ENCODE measurements around the gene RBP4.
A peak's percentile ranks its signal among the peaks of the same experiment; 100 is the strongest.

RBP4 gene

DNA sequence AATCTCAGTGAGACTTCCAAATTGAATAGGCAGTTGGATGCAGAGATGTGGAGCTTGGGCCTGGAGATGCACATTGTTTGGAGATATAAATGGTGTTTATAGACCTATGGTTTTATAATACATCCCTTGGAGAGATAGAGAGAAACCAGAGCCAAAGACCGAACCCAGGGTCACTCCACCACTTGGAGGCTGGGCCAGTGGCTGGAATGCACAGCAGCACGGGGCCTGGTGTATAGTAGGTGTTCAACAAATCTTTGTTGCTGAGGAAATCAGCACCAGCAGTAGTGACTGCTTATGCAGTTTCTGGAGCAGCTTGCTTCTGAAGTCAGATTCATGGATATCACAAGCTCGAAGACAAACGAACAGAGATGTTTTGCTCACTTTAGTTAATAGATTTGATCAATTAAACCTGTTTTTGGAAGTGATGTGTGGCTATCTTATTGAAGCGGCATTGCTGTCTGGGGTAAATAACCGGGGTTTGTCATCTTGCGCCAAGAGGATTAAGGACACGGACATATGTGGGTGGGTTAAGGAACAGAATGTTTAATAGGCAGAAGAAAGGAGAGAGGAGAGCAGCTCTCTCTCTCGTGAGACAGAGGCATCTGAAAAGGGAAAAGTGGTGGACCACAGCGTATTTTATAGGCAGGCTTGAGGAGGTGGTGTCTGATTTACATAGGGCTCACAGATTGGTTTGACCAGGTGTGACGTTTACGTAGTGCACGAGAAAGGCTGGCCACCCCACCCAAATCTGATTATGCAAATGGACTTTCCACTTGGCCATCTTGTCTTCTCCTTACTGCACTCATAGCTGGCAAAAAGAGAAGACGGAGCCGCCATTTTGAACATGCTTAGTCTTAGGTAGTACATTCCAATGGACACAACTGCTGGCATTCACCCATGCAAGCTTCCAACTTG is 11.1 kb downstream of the RBP4 start:
- no peak for DNase-seq (ENCODE audit: low read depth, low spot score)
- no peak overlapping the region for H3K4me3 ChIP-seq (ENCODE audit: insufficient read length, low read depth)
- no peaks in the 10 kb centered on the region for H3K4me1 ChIP-seq (ENCODE audit: insufficient read depth, insufficient read length)
- H3K9me3 ChIP-seq (ENCODE audit: insufficient read depth, low read length): no peaks in the 10 kb centered on the region
- no peaks in the 10 kb centered on the region for H3K36me3 ChIP-seq (ENCODE audit: insufficient read depth, insufficient read length, low read length)
- H3K27me3 ChIP-seq (ENCODE audit: insufficient read depth, insufficient read length): no peaks in the 10 kb centered on the region
- H3K9ac ChIP-seq (ENCODE audit: insufficient read length, low read depth): no peak overlapping the region
- no peak for TF ChIP-seq ZNF274 (IDR thresholded peaks at IDR 0.05; ENCODE audit: low read depth, low read length)
- TF ChIP-seq SUZ12 (IDR thresholded peaks at IDR 0.05; ENCODE audit: extremely low read depth, insufficient read depth, insufficient read length): no peak

DNA sequence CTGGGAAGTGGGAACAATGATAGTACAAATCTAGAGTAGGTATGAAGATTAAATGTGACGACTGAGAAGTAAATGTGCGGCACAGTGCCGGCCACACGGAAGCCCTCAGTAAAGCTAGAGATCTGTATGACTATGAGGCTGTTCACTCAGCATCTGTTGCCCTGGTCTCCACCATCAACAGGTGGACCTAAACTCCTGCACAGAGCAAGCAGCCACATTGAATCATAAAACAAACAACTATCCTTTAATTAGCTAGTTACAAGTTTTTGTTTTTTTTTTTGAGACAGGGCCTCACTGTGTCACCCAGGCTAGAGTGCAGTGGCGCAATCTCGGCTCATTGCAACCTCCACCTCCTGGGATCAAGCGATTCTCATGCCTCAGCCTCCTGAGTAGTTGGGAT is 16.6 kb downstream of the RBP4 start:
- Histone ChIP-seq H3K36me3 (ENCODE audit: insufficient read depth, insufficient read length, low read length) (no peaks in the 10 kb centered on the region), H3K9me3 (ENCODE audit: insufficient read depth, low read length) (no peaks in the 10 kb centered on the region), H3K4me1 (ENCODE audit: insufficient read depth, insufficient read length) (no peaks in the 10 kb centered on the region), H3K27me3 (ENCODE audit: insufficient read depth, insufficient read length) (no peaks in the 10 kb centered on the region), H3K4me3 (ENCODE audit: insufficient read length, low read depth) (no peak overlapping the region), H3K9ac (ENCODE audit: insufficient read length, low read depth) (no peak overlapping the region)
- DNase-seq (ENCODE audit: low read depth, low spot score): no peak
- no peak for TF ChIP-seq ZNF274 (IDR thresholded peaks at IDR 0.05; ENCODE audit: low read depth, low read length)
- TF ChIP-seq SUZ12 (IDR thresholded peaks at IDR 0.05; ENCODE audit: extremely low read depth, insufficient read depth, insufficient read length): no peak
- no peak for TF ChIP-seq YY1 (IDR thresholded peaks at IDR 0.05; ENCODE audit: insufficient read depth, insufficient read length)

DNA sequence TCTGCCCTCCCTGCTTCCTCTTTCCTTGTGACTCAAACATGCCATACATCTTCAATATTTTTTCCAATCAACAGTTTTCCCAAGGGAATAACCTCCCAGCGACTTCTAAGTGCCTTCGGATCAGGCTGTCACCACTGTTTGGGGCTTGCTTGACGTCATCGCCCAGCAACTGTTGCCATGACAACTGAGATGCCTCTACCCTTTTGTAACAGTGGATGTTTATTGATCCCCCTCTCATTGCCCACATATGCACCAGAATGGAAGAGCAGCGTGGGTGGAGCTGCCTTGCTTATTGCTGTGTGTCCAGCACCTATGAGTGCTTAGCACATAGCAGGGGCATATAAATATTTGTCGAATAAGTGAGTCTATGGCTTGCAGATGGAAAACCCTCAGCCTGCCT is 20.2 kb downstream of the RBP4 start:
- peak; percentile 55 for DNase-seq (ENCODE audit: low read depth, low spot score)
- TF ChIP-seq ZNF274 (IDR thresholded peaks at IDR 0.05; ENCODE audit: low read depth, low read length): no peak
- no peak for TF ChIP-seq SUZ12 (IDR thresholded peaks at IDR 0.05; ENCODE audit: extremely low read depth, insufficient read depth, insufficient read length)
- TF ChIP-seq YY1 (IDR thresholded peaks at IDR 0.05; ENCODE audit: insufficient read depth, insufficient read length): no peak

DNA sequence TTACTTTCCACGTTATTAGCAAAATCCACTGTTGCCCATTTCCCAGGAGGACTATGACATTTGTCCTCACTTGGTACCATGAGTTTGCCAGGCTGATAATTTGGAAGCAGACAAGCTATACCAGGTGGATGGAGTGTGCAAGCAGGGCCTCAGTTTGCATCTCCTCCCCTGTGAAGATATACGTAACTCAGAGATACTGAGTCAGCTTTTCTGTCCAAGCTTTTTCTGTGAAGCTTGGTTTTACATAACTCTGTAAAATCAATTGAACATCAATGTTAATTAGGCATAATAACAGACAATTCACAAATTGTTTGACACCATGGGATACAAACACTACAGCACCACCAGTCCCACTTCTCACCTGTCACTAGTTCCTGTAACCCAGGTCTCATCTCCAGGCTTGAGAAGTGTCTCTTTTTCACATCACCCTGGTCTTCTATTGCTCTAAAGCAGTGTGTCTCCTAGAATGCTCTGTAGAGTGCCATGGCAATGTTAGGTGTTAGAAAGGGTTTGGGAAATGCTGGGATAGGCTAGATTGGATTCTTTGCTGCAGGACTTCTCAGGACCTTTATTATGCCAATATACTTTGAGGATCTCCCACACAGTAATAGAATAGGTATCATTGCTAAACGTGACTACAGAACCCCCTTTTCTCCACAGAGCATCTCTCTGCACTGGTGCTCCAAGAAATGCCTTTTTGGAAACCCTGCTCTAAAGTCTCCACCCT is 20.9 kb downstream of the RBP4 start:
- no peak overlapping the region for H3K4me3 ChIP-seq (ENCODE audit: insufficient read length, low read depth)
- no peak for DNase-seq (ENCODE audit: low read depth, low spot score)
- no peaks in the 10 kb centered on the region for H3K4me1 ChIP-seq (ENCODE audit: insufficient read depth, insufficient read length)
- no peaks in the 10 kb centered on the region for H3K36me3 ChIP-seq (ENCODE audit: insufficient read depth, insufficient read length, low read length)
- no peak for TF ChIP-seq SUZ12 (IDR thresholded peaks at IDR 0.05; ENCODE audit: extremely low read depth, insufficient read depth, insufficient read length)
- TF ChIP-seq ZNF274 (IDR thresholded peaks at IDR 0.05; ENCODE audit: low read depth, low read length): no peak
- no peak overlapping the region for H3K9ac ChIP-seq (ENCODE audit: insufficient read length, low read depth)
- no peaks in the 10 kb centered on the region for H3K27me3 ChIP-seq (ENCODE audit: insufficient read depth, insufficient read length)
- H3K9me3 ChIP-seq (ENCODE audit: insufficient read depth, low read length): no peaks in the 10 kb centered on the region

More for the DNA sequence above, 20.2 kb downstream of the RBP4 start:
- no peak overlapping the region for H3K9ac ChIP-seq (ENCODE audit: insufficient read length, low read depth)
- no peak overlapping the region for H3K4me3 ChIP-seq (ENCODE audit: insufficient read length, low read depth)
- H3K27me3 ChIP-seq (ENCODE audit: insufficient read depth, insufficient read length): no peaks in the 10 kb centered on the region
- H3K9me3 ChIP-seq (ENCODE audit: insufficient read depth, low read length): no peaks in the 10 kb centered on the region
- H3K36me3 ChIP-seq (ENCODE audit: insufficient read depth, insufficient read length, low read length): no peaks in the 10 kb centered on the region
- no peaks in the 10 kb centered on the region for H3K4me1 ChIP-seq (ENCODE audit: insufficient read depth, insufficient read length)

DNA sequence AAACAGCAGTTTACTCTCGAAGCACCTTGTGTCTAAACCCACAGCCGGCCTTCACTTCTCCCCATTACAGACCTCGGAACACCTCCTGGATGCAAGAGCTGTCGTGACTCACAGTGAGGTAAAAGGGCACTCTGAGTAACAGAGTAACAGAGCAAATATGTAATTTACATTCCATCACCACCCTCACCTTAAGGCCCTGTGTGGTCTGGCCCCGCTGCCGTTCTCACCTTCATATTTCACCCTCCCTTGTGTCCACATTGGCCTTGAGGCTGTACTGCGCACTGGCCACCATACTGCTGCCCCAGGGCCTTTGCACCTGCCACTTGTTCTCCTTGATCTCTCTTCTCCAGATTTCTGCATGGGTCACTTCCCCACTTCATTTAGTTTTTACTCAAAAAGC is 21.9 kb downstream of the RBP4 start:
- no peaks in the 10 kb centered on the region for H3K4me1 ChIP-seq (ENCODE audit: insufficient read depth, insufficient read length)
- DNase-seq (ENCODE audit: low read depth, low spot score): no peak
- no peak overlapping the region for H3K4me3 ChIP-seq (ENCODE audit: insufficient read length, low read depth)
- no peak overlapping the region for H3K9ac ChIP-seq (ENCODE audit: insufficient read length, low read depth)
- H3K36me3 ChIP-seq (ENCODE audit: insufficient read depth, insufficient read length, low read length): no peaks in the 10 kb centered on the region
- TF ChIP-seq YY1 (IDR thresholded peaks at IDR 0.05; ENCODE audit: insufficient read depth, insufficient read length) (no peak), ZNF274 (IDR thresholded peaks at IDR 0.05; ENCODE audit: low read depth, low read length) (no peak), SUZ12 (IDR thresholded peaks at IDR 0.05; ENCODE audit: extremely low read depth, insufficient read depth, insufficient read length) (no peak)
- no peaks in the 10 kb centered on the region for H3K27me3 ChIP-seq (ENCODE audit: insufficient read depth, insufficient read length)
- H3K9me3 ChIP-seq (ENCODE audit: insufficient read depth, low read length): no peaks in the 10 kb centered on the region

DNA sequence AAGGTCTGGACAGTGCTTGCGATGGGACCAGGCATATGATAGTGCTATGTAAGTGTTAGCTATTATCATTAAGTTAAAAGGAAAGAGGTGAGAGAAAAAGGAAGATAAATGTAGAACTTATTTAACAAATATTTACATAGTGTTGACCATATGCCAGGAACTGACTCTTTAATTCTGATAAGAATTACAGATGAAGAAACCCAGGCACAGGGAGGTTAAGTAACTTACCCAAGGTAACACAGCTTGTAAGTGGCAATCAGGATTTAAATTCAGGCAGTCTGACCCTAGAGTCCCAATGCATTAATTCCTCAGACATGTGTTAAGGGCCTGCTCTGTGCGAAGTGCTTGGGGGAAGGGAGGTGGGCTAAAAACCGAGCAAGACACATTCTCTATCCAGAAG is 23.5 kb downstream of the RBP4 start:
- Histone ChIP-seq H3K4me3 (ENCODE audit: insufficient read length, low read depth) (no peak overlapping the region), H3K9me3 (ENCODE audit: insufficient read depth, low read length) (no peaks in the 10 kb centered on the region), H3K27me3 (ENCODE audit: insufficient read depth, insufficient read length) (no peaks in the 10 kb centered on the region), H3K36me3 (ENCODE audit: insufficient read depth, insufficient read length, low read length) (no peaks in the 10 kb centered on the region), H3K9ac (ENCODE audit: insufficient read length, low read depth) (no peak overlapping the region), H3K4me1 (ENCODE audit: insufficient read depth, insufficient read length) (no peaks in the 10 kb centered on the region)
- TF ChIP-seq YY1 (IDR thresholded peaks at IDR 0.05; ENCODE audit: insufficient read depth, insufficient read length) (no peak), ZNF274 (IDR thresholded peaks at IDR 0.05; ENCODE audit: low read depth, low read length) (no peak), SUZ12 (IDR thresholded peaks at IDR 0.05; ENCODE audit: extremely low read depth, insufficient read depth, insufficient read length) (no peak)
- no peak for DNase-seq (ENCODE audit: low read depth, low spot score)

DNA sequence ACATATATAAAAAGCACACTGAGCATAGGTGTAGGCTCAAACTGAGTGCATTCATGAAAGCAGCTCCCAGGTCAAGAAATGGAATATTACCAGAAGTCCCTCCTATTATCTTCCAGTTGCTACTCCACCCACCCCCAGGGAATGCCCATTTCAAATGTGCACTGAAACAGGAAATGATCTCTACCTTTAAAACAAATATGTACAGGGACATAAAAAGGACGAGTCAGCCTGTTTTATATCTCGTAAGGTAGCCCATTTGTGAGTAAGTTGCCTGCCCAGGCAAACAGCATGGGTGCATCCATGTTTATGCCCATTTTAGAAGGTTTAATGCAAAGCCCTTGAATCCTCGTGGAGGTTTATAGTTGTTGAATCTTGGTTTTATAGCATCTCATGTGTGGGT is 24.1 kb downstream of the RBP4 start:
- peaks cover 3% of the 10 kb centered on the region for H3K27me3 ChIP-seq (ENCODE audit: insufficient read depth, insufficient read length)
- H3K4me3 ChIP-seq (ENCODE audit: insufficient read length, low read depth): no peak overlapping the region
- H3K36me3 ChIP-seq (ENCODE audit: insufficient read depth, insufficient read length, low read length): no peaks in the 10 kb centered on the region
- no peaks in the 10 kb centered on the region for H3K9me3 ChIP-seq (ENCODE audit: insufficient read depth, low read length)
- no peaks in the 10 kb centered on the region for H3K4me1 ChIP-seq (ENCODE audit: insufficient read depth, insufficient read length)
- H3K9ac ChIP-seq (ENCODE audit: insufficient read length, low read depth): no peak overlapping the region
- DNase-seq (ENCODE audit: low read depth, low spot score): no peak
- TF ChIP-seq ZNF274 (IDR thresholded peaks at IDR 0.05; ENCODE audit: low read depth, low read length) (no peak), YY1 (IDR thresholded peaks at IDR 0.05; ENCODE audit: insufficient read depth, insufficient read length) (no peak), SUZ12 (IDR thresholded peaks at IDR 0.05; ENCODE audit: extremely low read depth, insufficient read depth, insufficient read length) (no peak)

Measured in NT2/D1 (cell line).